ENCODE results near the gene AWAT2. TPM values are rescaled to one million over a fixed set of nuclear protein-coding genes. Genes with fewer than 3 reads are reported as not detected.

AWAT2 gene
- not detected for total RNA-seq
- long read RNA-seq, result 0 reads

GRCh38 chrX:70049925-70050324, at the start of gene AWAT2:
Gene AWAT2, minus strand, starts transcription at chrX:70049938. Its CDS starts 6 bp downstream, at chrX:70049932.
- DNase-seq, result no peak
- ATAC-seq, result no peak
- intact Hi-C loops (cut with DNase I), result no loop called here

GRCh38 chrX:70096052-70096451, 46.3 kb upstream of the AWAT2 start:
- DNase-seq (no peak), ATAC-seq (no peak)
- intact Hi-C loops (cut with DNase I), result loop anchor here (2.0 to 10.0 kb wide), 5 partner anchors 64 to 1899 kb away; no protein-coding TSS in a partner anchor

GRCh38 chrX:70092247-70092646, 42.5 kb upstream of the AWAT2 start:
- DNase-seq (no peak), ATAC-seq (no peak)
- intact Hi-C loops (cut with DNase I), result loop anchor here in 1 of 2 donors (5.0 to 10.0 kb wide), 2 partner anchors 60 to 667 kb away; no protein-coding TSS in a partner anchor

- DNase-seq, result no peak
- intact Hi-C loops (cut with DNase I), result loop anchor here in 1 of 2 donors (5.0 to 10.0 kb wide), 3 partner anchors 47 to 665 kb away; no protein-coding TSS in a partner anchor
- ATAC-seq, result no peak
These were observed 40.0 kb upstream of the AWAT2 start for GRCh38 chrX:70089604-70090297.

GRCh38 chrX:70088751-70089150, 39.0 kb upstream of the AWAT2 start:
- intact Hi-C loops (cut with DNase I), result loop anchor here in 1 of 2 donors (5.0 kb wide), 1 partner anchor 46 kb away; no protein-coding TSS in a partner anchor
- ATAC-seq, result no peak
- no peak for DNase-seq

DNA sequence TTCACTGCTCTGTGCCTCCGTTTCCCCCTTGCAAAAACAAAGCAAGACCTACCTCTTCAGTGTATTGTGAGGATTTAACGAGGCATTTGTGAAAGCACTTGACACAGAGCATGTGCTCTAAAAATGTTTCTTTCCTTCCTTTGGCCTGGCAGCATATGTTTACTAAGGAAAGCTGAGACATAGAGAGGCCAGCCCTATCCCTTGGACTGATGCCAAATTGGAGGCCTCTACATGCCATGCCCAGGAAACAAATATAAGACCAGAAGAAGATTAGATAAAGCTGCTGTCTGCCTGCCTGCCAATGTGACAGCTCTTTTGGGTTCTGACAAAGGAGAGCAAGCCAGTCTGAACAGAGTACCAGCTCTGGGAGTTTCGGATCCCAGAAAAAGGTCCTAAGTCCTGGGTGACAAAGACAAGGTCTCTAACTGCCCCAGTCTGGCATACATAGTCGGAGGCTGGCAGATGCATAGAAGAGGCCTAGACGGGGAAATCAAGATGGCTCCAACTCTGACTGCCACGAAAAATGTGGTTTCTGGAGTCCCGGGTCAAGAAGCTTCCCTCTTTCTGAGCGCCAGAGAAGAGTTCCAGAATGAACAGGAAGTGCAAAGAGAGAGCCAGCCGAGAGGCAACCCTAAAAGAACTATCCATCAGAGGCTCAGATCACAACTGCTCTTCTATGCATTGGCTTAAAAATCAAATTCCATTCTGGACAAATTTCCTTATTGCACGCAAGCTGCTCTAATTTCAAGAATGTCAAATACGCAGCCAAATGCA, 38.3 kb upstream of the AWAT2 start:
- intact Hi-C loops (cut with DNase I), result loop anchor here in 1 of 2 donors (5.0 kb wide), 1 partner anchor 46 kb away; no protein-coding TSS in a partner anchor
- DNase-seq (no peak), ATAC-seq (peak; percentile 47 to 55)

DNA sequence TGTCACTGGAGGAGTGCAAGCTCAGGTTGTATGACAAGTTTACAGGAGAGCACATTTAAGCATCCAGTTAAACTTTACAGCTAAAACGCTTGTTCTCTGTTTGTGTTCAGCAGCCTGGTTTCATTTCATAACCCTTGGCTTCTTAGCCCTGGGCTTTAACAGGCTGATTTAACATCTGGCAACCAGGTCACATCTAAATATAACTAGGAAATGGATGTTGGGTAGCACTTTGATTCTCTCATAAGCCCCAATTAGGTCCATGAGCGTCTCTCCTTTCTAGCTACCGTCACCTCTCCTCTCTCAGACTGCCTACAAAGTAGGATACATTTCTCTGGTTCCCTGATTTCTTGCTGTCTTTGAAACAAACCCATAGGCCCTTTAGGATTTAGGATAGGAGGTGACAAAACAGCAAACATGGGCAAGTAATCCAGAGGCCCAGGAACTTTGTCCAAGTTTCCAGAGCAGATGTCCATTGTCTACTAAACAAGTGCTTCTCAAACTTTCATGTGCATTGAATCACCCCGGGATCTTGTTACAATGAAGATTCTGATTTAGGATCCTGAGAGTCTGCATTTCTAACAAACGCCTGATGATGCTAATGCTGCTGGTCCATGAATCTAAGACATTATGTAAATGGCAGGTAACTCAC, 35.0 kb upstream of the AWAT2 start:
- DNase-seq (no peak), ATAC-seq (no peak)
- intact Hi-C loops (cut with DNase I), result loop anchor here in 1 of 2 donors (5.0 kb wide), 1 partner anchor 42 kb away; no protein-coding TSS in a partner anchor

DNA sequence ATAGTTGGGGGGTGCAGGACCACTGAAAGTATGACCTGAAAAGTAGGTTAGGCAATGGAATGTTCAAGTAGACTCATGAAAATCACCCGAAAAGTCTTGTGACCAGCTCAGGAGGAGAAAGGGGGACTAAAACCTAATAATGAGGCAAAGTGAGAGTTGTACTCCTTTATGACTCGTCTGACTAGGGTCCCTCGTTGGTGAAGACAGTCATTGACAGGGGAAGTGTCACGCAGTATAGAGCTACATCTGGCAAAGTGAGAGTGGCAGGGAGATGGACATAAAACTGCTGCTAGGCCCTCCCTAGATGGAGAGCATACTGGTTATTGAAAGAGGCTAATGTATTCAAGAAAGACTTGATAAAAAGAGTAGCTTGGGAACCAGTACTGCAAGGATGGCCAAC, 33.0 kb upstream of the AWAT2 start:
- ATAC-seq (no peak), DNase-seq (no peak)
- intact Hi-C loops (cut with DNase I), result no loop called here

GRCh38 chrX:70079870-70080269, 30.1 kb upstream of the AWAT2 start:
- ATAC-seq (no peak), DNase-seq (no peak)
- intact Hi-C loops (cut with DNase I), result no loop called here

- ATAC-seq (no peak), DNase-seq (no peak)
- intact Hi-C loops (cut with DNase I), result no loop called here
These were observed 29.6 kb upstream of the AWAT2 start for GRCh38 chrX:70079297-70079696.

- DNase-seq (no peak), ATAC-seq (no peak)
- intact Hi-C loops (cut with DNase I), result no loop called here
These were observed 16.9 kb upstream of the AWAT2 start for GRCh38 chrX:70066646-70067045.

DNA sequence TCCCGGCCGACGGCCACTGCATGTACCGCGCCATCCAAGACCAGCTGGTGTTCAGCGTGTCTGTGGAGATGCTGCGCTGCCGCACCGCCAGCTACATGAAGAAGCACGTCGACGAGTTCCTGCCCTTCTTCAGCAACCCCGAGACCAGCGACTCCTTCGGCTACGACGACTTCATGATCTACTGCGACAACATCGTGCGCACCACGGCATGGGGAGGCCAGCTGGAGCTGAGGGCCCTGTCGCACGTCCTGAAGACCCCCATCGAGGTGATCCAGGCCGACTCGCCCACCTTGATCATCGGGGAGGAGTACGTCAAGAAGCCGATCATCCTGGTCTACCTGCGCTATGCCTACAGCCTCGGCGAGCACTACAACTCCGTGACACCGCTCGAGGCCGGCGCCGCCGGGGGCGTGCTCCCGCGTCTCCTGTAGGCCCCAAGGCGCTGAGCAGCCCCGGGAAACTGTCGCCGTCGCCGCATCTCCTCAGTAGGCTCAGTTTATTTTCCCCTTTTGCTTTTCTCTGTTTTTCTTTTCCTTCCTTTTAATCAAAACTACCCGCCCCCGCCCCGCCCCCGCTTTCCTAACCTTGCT, 13.3 kb upstream of the AWAT2 start:
- DNase-seq (no peak), ATAC-seq (no peak)
- intact Hi-C loops (cut with DNase I), result no loop called here

- ATAC-seq (no peak), DNase-seq (no peak)
- intact Hi-C loops (cut with DNase I), result no loop called here
These were observed 12.3 kb upstream of the AWAT2 start, which contains the start of gene OTUD6A for GRCh38 chrX:70062076-70062475. Gene OTUD6A, plus strand, starts transcription at chrX:70062457. Its CDS starts 68 bp downstream, at chrX:70062525.

- ATAC-seq (no peak), DNase-seq (no peak)
- intact Hi-C loops (cut with DNase I), result no loop called here
These were observed 4.7 kb upstream of the AWAT2 start for GRCh38 chrX:70054391-70054790.

- intact Hi-C loops (cut with DNase I), result no loop called here
- DNase-seq, result no peak
- ATAC-seq, result peak in 1 of 2 donors; percentile 19
These were observed 3.3 kb upstream of the AWAT2 start for GRCh38 chrX:70052895-70053615.

GRCh38 chrX:70049406-70049805, 332 bp downstream of the AWAT2 start:
- ATAC-seq (no peak), DNase-seq (no peak)
- intact Hi-C loops (cut with DNase I), result no loop called here

GRCh38 chrX:70046978-70047377, 2.8 kb downstream of the AWAT2 start:
- DNase-seq, result no peak
- intact Hi-C loops (cut with DNase I), result no loop called here
- no peak for ATAC-seq

DNA sequence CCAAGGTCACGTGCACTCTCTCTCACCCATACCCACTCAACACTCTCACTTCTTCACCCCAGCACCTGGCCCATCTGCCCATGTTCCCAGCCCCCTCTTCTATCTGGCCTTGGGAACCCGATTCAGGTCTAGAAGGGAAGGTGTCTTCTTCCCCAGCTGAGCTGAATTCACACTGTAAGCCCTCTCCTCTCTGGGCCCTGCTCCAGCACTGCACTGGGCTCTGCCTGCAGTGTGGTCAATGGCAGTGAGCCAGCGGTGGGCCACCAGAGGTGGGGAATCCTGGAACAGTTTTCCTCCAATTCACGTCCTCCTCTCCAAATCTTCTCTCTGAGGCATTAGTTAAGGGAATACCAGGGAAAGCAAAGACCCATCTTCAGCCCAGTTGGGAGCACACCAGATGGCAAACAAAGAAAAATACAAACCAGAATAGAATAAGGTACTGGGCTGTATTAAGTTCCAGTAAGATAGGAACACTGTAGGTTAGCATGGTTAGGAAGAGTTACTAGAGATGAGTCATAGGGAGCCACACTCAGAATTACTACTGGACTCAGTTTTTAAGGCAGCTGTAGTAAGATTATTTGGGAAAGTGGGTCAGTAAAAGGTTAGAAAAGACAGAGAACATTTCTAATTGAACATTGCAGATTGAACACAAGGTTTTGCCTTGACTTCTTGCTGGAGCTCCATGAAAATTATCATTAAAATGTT, 5.0 kb downstream of the AWAT2 start:
- DNase-seq, result no peak
- intact Hi-C loops (cut with DNase I), result loop anchor here in 1 of 2 donors (5.0 kb wide), 1 partner anchor 43 kb away; no protein-coding TSS in a partner anchor
- no peak for ATAC-seq
